GM12878 (cell line): ENCODE results near the gene ARIH2. TPM values are rescaled to one million over a fixed set of nuclear protein-coding genes. Genes with fewer than 3 reads are reported as not detected.
A peak's percentile ranks its signal among the peaks of the same experiment; 100 is the strongest.

Experiments used
- ATAC-seq: fragments of 200-7000 bp; cut with Tn5 transposase; 3 replicates; pipeline ENCODE4 v1.9.1; 2020; ENCODE audit warnings: mild to moderate bottlenecking, moderate library complexity
- BruUV-seq: library from RNA; stranded (reverse); fragments of 400-500 nt; replicated peaks from 2 replicates; lab custom pipeline; 2021; lab: Mats Ljungman, UMichigan
- CTCF ChIA-PET: fragments of 300-600 bp; sonication (Branson Sonifier 250); formaldehyde crosslinking; extraction: SDS; loops from one replicate; lab custom pipeline; 2021; ENCODE audit warnings: inconsistent platforms; lab: Yijun Ruan, JAX
- POLR2A ChIA-PET: fragments of 350-600 bp; formaldehyde crosslinking; extraction: SDS; loops from one replicate; lab custom pipeline; 2021; ENCODE audit warnings: inconsistent platforms; lab: Charles Lee
- RAD21 ChIA-PET: fragments of 300-600 bp; sonication (Branson Sonifier 250); formaldehyde crosslinking; loops from one replicate; lab custom pipeline; 2023; ENCODE audit warnings: antibody characterized with exemption; ENCODE audit not compliant: unreplicated experiment; lab: Charles Lee
- SMC1A ChIA-PET: fragments of 300-600 bp; sonication (Branson Sonifier 250); formaldehyde crosslinking; loops from one replicate; lab custom pipeline; 2023; ENCODE audit not compliant: unreplicated experiment, uncharacterized antibody; lab: Charles Lee
- DNase-seq: peaks from one replicate; pipeline ENCODE4 v3.0.0-alpha.2; 2011; ENCODE audit warnings: low read depth, low spot score
- FAIRE-seq: peaks from 3 replicates; lab custom pipeline; 2011; peaks lifted over from hg19 to GRCh38; lab: Jason Lieb, UNC
- H2AFZ ChIP-seq: 2 replicates; pipeline ENCODE4 v1.6.0; 2011; ENCODE audit warnings: low read depth, low read length, control low read depth; ENCODE audit not compliant: control insufficient read depth
- H3K27ac ChIP-seq: 2 replicates; pipeline ENCODE4 v1.5.1; 2011; ENCODE audit warnings: control low read depth; ENCODE audit not compliant: control insufficient read depth, insufficient read depth
- H3K27me3 ChIP-seq, 2 experiments: replicated peaks in 1 of 2; 2 replicates each; pipeline versions ENCODE4 v1.6.0 to v1.6.1; 2011; ENCODE audit warnings: low read length in 1 of 2; ENCODE audit not compliant: control insufficient read depth in 2 of 2, insufficient read depth in 2 of 2
- H3K36me3 ChIP-seq, 2 experiments: 2 replicates each; pipeline ENCODE4 v1.5.1; 2011; ENCODE audit warnings: low read length in 1 of 2; ENCODE audit not compliant: control insufficient read depth in 2 of 2, insufficient read depth in 2 of 2
- H3K4me1 ChIP-seq: 2 replicates; pipeline ENCODE4 v1.6.1; 2011; ENCODE audit warnings: mild to moderate bottlenecking, low read length, moderate library complexity, mixed read lengths; ENCODE audit not compliant: control insufficient read depth, insufficient read depth
- H3K4me2 ChIP-seq: 2 replicates; pipeline ENCODE4 v1.6.0; 2011; ENCODE audit warnings: control low read depth; ENCODE audit not compliant: control insufficient read depth, insufficient read depth
- H3K4me3 ChIP-seq: fragments of 200-600 bp; sonication (generic); 2 replicates; pipeline ENCODE4 v1.5.1; 2016
- H3K79me2 ChIP-seq: 2 replicates; pipeline ENCODE4 v1.6.0; 2011; ENCODE audit warnings: low read length; ENCODE audit not compliant: control insufficient read depth, insufficient read depth
- H3K9ac ChIP-seq: 2 replicates; pipeline ENCODE4 v1.8.0; 2011; ENCODE audit warnings: low read length, control low read depth, mixed read lengths; ENCODE audit not compliant: control insufficient read depth, insufficient read depth
- H3K9me3 ChIP-seq: replicated peaks from 3 replicates; pipeline ENCODE4 v1.5.1; 2011; ENCODE audit warnings: mild to moderate bottlenecking, low read length; ENCODE audit not compliant: control insufficient read depth, insufficient read depth
- H4K20me1 ChIP-seq: 2 replicates; pipeline ENCODE4 v1.6.0; 2011; ENCODE audit not compliant: control insufficient read depth, insufficient read depth
- BCLAF1 ChIP-seq: fragments of 450-650 bp; IDR thresholded peaks from 2 replicates; pipeline ENCODE4 v1.6.1; 2017; ENCODE audit warnings: antibody characterized with exemption, mild to moderate bottlenecking, moderate library complexity
- BHLHE40 ChIP-seq, 2 experiments: fragments of 450-650 bp in 1 of 2; IDR thresholded peaks; 2 replicates each; pipeline ENCODE4 v1.6.1; 2011 to 2017; ENCODE audit warnings: low read depth in 2 of 2, borderline replicate concordance in 1 of 2, improper control_type of control experiment in 1 of 2, low read length in 1 of 2, mild to moderate bottlenecking in 1 of 2
- BRCA1 ChIP-seq: IDR thresholded peaks from 2 replicates; pipeline ENCODE4 v1.6.1; 2011; ENCODE audit warnings: low read depth, low read length, improper control_type of control experiment
- CBFB ChIP-seq: IDR thresholded peaks from 2 replicates; pipeline ENCODE4 v1.6.1; 2016; ENCODE audit warnings: antibody characterized with exemption, low read depth
- FOXK2 ChIP-seq: fragments of 450-650 bp; IDR thresholded peaks from 2 replicates; pipeline ENCODE4 v1.6.1; 2017; ENCODE audit warnings: mild to moderate bottlenecking, moderate library complexity
- GATAD2B ChIP-seq: fragments of 450-650 bp; conservative IDR thresholded peaks from 2 replicates; pipeline ENCODE4 v1.6.1; 2017; ENCODE audit warnings: low read depth, mild to moderate bottlenecking, moderate library complexity
- MEF2A ChIP-seq: IDR thresholded peaks from 2 replicates; pipeline ENCODE4 v1.6.1; 2011; ENCODE audit warnings: low read depth, mild to moderate bottlenecking, low read length, moderate library complexity; ENCODE audit not compliant: insufficient read depth
- POLR2AphosphoS5 ChIP-seq: IDR thresholded peaks from 2 replicates; pipeline ENCODE4 v1.6.1; 2011; ENCODE audit warnings: mild to moderate bottlenecking, low read length, inconsistent platforms
- RAD21 ChIP-seq: IDR thresholded peaks from 2 replicates; pipeline ENCODE4 v1.6.1; 2011; ENCODE audit warnings: mild to moderate bottlenecking, low read depth, low read length, moderate library complexity; ENCODE audit not compliant: insufficient read depth
- RB1 ChIP-seq: fragments of 450-650 bp; formaldehyde crosslinking; IDR thresholded peaks from 2 replicates; pipeline ENCODE4 v1.6.1; 2017; ENCODE audit warnings: mild to moderate bottlenecking, borderline replicate concordance
- RELA ChIP-seq: fragments of 450-650 bp; IDR thresholded peaks from 2 replicates; pipeline ENCODE4 v1.8.0; 2014; ENCODE audit warnings: borderline replicate concordance; ENCODE audit not compliant: partially characterized antibody
- SIN3A ChIP-seq: IDR thresholded peaks from 2 replicates; pipeline ENCODE4 v1.6.1; 2012; ENCODE audit warnings: low read depth, low read length, improper control_type of control experiment
- SMAD5 ChIP-seq: IDR thresholded peaks from 2 replicates; pipeline ENCODE4 v1.6.1; 2016; ENCODE audit warnings: antibody characterized with exemption, low read depth
- SMC3 ChIP-seq: IDR thresholded peaks from 2 replicates; pipeline ENCODE4 v1.6.1; 2011; ENCODE audit warnings: low read length, improper control_type of control experiment, borderline replicate concordance
- YBX1 ChIP-seq: fragments of 450-650 bp; IDR thresholded peaks from 2 replicates; pipeline ENCODE4 v1.6.1; 2016; ENCODE audit warnings: antibody characterized with exemption
- YY1 ChIP-seq: IDR thresholded peaks from 2 replicates; pipeline ENCODE4 v1.6.1; 2011; ENCODE audit warnings: low read depth, mild to moderate bottlenecking, low read length
- ZNF207 ChIP-seq: fragments of 450-650 bp; IDR thresholded peaks from 2 replicates; pipeline ENCODE4 v1.6.1; 2014; ENCODE audit warnings: antibody characterized with exemption, mild to moderate bottlenecking, borderline replicate concordance
- WGBS: methylation state at CpG from one replicate; pipeline ENCODE4 v1.1.6; 2016; ENCODE audit warnings: low lambda C conversion rate; ENCODE audit not compliant: insufficient replicate concordance, insufficient coverage; ENCODE audit errors: missing lambda C conversion rate; 5-methylcytosine and 5-hydroxymethylcytosine counted together
- in situ Hi-C: fragments of 300-500 bp; cut with MboI; formaldehyde crosslinking; loops from 9 replicates; pipeline ENCODE4 v1.14.3; 2018; ENCODE audit warnings: mixed read lengths
- intact Hi-C: fragments of 100-400 bp; cut with micrococcal nuclease; formaldehyde crosslinking; loops from one replicate; pipeline ENCODE4 v1.14.2; 2022; ENCODE audit not compliant: unreplicated experiment
- polyA plus RNA-seq, 11 experiments: library from polyadenylated mRNA; depleted of rRNA in 4 of 11; unstranded in 6 of 11; stranded (reverse) in 5 of 11; fragments of >200 nt; fragmentation: Nextera tagmentation in 4 of 11; fragmentation: Illumina TruSeq in 1 of 11; extraction: Ambion mirVana in 4 of 11; extraction: Trizol in 1 of 11; gene quantifications; 1 replicate in 1 of 11; 2 replicates in 10 of 11; pipeline versions ENCODE4 v1.2.1 to v1.2.3, GENCODE V29; 2011 to 2016; ENCODE audit warnings: inconsistent platforms in 2 of 11, missing spikeins in 2 of 11, low read depth in 1 of 11
- total RNA-seq, 4 experiments: library from RNA; depleted of rRNA in 3 of 4; stranded (reverse); fragments of >200 nt in 3 of 4; fragmentation: Illumina TruSeq in 1 of 4; extraction: Trizol in 1 of 4; gene quantifications; 2 replicates each; pipeline versions ENCODE4 v1.2.1 to v1.2.3, GENCODE V29; 2013 to 2021
- TF ChIP-seq, protein P1 (sequence below), 3 experiments: IDR thresholded peaks in 2 of 3; conservative IDR thresholded peaks in 1 of 3; 2 replicates each; pipeline ENCODE4 v1.5.1; 2011; ENCODE audit warnings: low read depth in 3 of 3, low read length in 3 of 3, mild to moderate bottlenecking in 3 of 3, control low read depth in 2 of 3, moderate library complexity in 2 of 3, inconsistent platforms in 1 of 3, mixed read lengths in 1 of 3; ENCODE audit not compliant: control insufficient read depth in 2 of 3, insufficient read depth in 1 of 3; ENCODE audit errors: extremely low read depth in 1 of 3

Gene ARIH2
- total and polyA plus RNA-seq, 10 of the 15 experiments (the other 5 are each of a cell fraction or from before 2014, with no cell fraction given), result 18.7 to 74.7 (median 63.7) TPM

- POLR2A ChIA-PET, result interaction anchor here (0.5 to 2.6 kb wide), 4 partner anchors 8 to 48 kb away, joined by 3 to 7 read pairs (median 5); partner anchors contain the start of gene NDUFAF3
- no TSS peak for BruUV-seq
- Histone ChIP-seq H4K20me1 (0 out of 2 replicates have a peak, but pooled peaks cover 3% of the 10 kb centered on the region), H3K27me3 (no peaks in the 10 kb centered on the region), H3K79me2 (peaks cover 16% of the 10 kb centered on the region), H3K36me3 (peaks cover 24 to 30% of the 10 kb centered on the region in 2 experiments), H3K4me1 (peaks cover 5% of the 10 kb centered on the region; the same call in 1 of the 2 replicates), H3K4me2 (no peak overlapping the region), H2AFZ (no peak overlapping the region), H3K9me3 (no peaks in the 10 kb centered on the region), H3K9ac (no peak overlapping the region), H3K4me3 (no peak overlapping the region), H3K27ac (no peak overlapping the region)
- RAD21 ChIA-PET, result interaction anchor here (2.5 kb wide), 1 partner anchor 26 kb away, joined by 9 read pairs; no protein-coding TSS in a partner anchor
- 80% methylated on average over 24 of the region's 24 CpGs for WGBS
- SMC1A ChIA-PET, result interaction anchor here (1.0 kb wide), 1 partner anchor 26 kb away, joined by 3 read pairs; no protein-coding TSS in a partner anchor
- ATAC-seq (peak; percentile 67), DNase-seq (no peak), FAIRE-seq (no peak)
- CTCF ChIA-PET, result interaction anchor here (0.7 to 4.7 kb wide), 5 partner anchors 8 to 274 kb away, joined by 3 to 44 read pairs (median 6); no protein-coding TSS in a partner anchor
- intact Hi-C loops (loop anchor here (2.0 kb wide), 1 partner anchor 25 kb away; no protein-coding TSS in a partner anchor), in situ Hi-C loops (no loop called here)
- 0 out of 2 replicates have a peak, but pooled peaks have one; percentile 17 for TF ChIP-seq SMAD5
- TF ChIP-seq MEF2A, result no peak
- TF ChIP-seq POLR2AphosphoS5, result peak; percentile 10; the same call in 1 of the 2 replicates
- no peak for TF ChIP-seq GATAD2B
- no peak for TF ChIP-seq YBX1
- no peak for TF ChIP-seq BRCA1
- TF ChIP-seq CBFB, result no peak
- no peak for TF ChIP-seq ZNF207
- peak; percentile 57 for TF ChIP-seq SMC3
- TF ChIP-seq FOXK2, result no peak
- TF ChIP-seq YY1, result peak; percentile 43; the same call in 1 of the 2 replicates
- TF ChIP-seq RB1, result no peak
- TF ChIP-seq RELA, result no peak
- TF ChIP-seq BCLAF1, result no peak
- no peak for TF ChIP-seq SIN3A
- TF ChIP-seq RAD21, result peak; percentile 48
- TF ChIP-seq BHLHE40 (IDR thresholded peaks at IDR 0.05; ENCODE audit: borderline replicate concordance in 1 of 2, low read depth in 2 of 2, low read length in 1 of 2), result no peak
- TF ChIP-seq, protein P1, sequence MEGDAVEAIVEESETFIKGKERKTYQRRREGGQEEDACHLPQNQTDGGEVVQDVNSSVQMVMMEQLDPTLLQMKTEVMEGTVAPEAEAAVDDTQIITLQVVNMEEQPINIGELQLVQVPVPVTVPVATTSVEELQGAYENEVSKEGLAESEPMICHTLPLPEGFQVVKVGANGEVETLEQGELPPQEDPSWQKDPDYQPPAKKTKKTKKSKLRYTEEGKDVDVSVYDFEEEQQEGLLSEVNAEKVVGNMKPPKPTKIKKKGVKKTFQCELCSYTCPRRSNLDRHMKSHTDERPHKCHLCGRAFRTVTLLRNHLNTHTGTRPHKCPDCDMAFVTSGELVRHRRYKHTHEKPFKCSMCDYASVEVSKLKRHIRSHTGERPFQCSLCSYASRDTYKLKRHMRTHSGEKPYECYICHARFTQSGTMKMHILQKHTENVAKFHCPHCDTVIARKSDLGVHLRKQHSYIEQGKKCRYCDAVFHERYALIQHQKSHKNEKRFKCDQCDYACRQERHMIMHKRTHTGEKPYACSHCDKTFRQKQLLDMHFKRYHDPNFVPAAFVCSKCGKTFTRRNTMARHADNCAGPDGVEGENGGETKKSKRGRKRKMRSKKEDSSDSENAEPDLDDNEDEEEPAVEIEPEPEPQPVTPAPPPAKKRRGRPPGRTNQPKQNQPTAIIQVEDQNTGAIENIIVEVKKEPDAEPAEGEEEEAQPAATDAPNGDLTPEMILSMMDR (IDR thresholded peaks at IDR 0.05 in 2 of 3, conservative IDR thresholded peaks at IDR 0.05 in 1 of 3; ENCODE audit: control insufficient read depth in 2 of 3, extremely low read depth in 1 of 3, insufficient read depth in 1 of 3, low read depth in 3 of 3, low read length in 3 of 3), result peak; percentile 62 to 85 (median 71)
Observed at GRCh38 chr3:49013738-49014660, 95.4 kb downstream of the ARIH2 start.
